K562 (cell line): ENCODE measurements around the gene CGN. TPM values are rescaled to one million over a fixed set of nuclear protein-coding genes. Genes with fewer than 3 reads are reported as not detected.

ENCODE experiments used
- ARID1B ChIP-seq: fragments of 450-650 bp; IDR thresholded peaks from 2 replicates; pipeline ENCODE4 v1.6.1; 2016; ENCODE audit warnings: antibody characterized with exemption, mild to moderate bottlenecking, inconsistent platforms
- BRD9 ChIP-seq: fragments of 450-650 bp; IDR thresholded peaks from 2 replicates; pipeline ENCODE4 v1.6.1; 2018; ENCODE audit warnings: low read depth; ENCODE audit not compliant: partially characterized antibody
- EGR1 ChIP-seq: fragments of 450-650 bp; conservative IDR thresholded peaks from 2 replicates; pipeline ENCODE4 v1.6.1; 2017; ENCODE audit warnings: mild to moderate bottlenecking
- KLF10 ChIP-seq: fragments of 250-450 bp; sonication (Bioruptor Pico); IDR thresholded peaks from 2 replicates; pipeline ENCODE4 v1.6.1; 2021; ENCODE audit warnings: matching md5 sums
- LCOR ChIP-seq: sonication (generic); formaldehyde crosslinking; IDR thresholded peaks from 2 replicates; pipeline ENCODE4 v1.8.0; 2022; ENCODE audit warnings: mild to moderate bottlenecking, missing genetic modification reagents
- PCBP1 ChIP-seq: fragments of 200-400 bp; formaldehyde crosslinking; IDR thresholded peaks from 2 replicates; pipeline ENCODE4 v1.6.1; 2018; ENCODE audit warnings: mild to moderate bottlenecking, low read depth, low read length; ENCODE audit not compliant: poor library complexity, severe bottlenecking
- PTBP1 ChIP-seq: fragments of 200-400 bp; formaldehyde crosslinking; IDR thresholded peaks from 2 replicates; pipeline ENCODE4 v1.6.1; 2017; ENCODE audit warnings: low read depth, low read length
- RNF2 ChIP-seq: sonication (generic); IDR thresholded peaks from 2 replicates; pipeline ENCODE4 v1.6.1; 2016
- SP2 ChIP-seq: IDR thresholded peaks from 2 replicates; pipeline ENCODE4 v1.6.1; 2011; ENCODE audit warnings: mild to moderate bottlenecking, low read depth, low read length, moderate library complexity; ENCODE audit not compliant: poor library complexity, severe bottlenecking; ENCODE audit errors: extremely low read depth
- ZBED1 ChIP-seq: IDR thresholded peaks from 2 replicates; pipeline ENCODE4 v1.6.1; 2014
- ZNF184 ChIP-seq: sonication (generic); formaldehyde crosslinking; IDR thresholded peaks from 2 replicates; pipeline ENCODE4 v1.5.0; 2020; ENCODE audit warnings: missing genetic modification reagents
- ZNF408 ChIP-seq: fragments of 250-450 bp; sonication (Bioruptor Pico); IDR thresholded peaks from 2 replicates; pipeline ENCODE4 v1.4.0; 2020; ENCODE audit warnings: low read depth, mild to moderate bottlenecking, moderate library complexity
- ZNF436 ChIP-seq: fragments of 250-450, 450-650 bp; sonication (Bioruptor Pico); formaldehyde crosslinking; IDR thresholded peaks from 2 replicates; pipeline ENCODE4 v1.7.0; 2020; ENCODE audit warnings: mild to moderate bottlenecking
- polyA plus RNA-seq, 8 experiments: library from polyadenylated mRNA; depleted of rRNA in 4 of 8; stranded (reverse) in 5 of 8; unstranded in 3 of 8; fragments of >200 nt; fragmentation: Nextera tagmentation in 2 of 8; fragmentation: Illumina TruSeq in 1 of 8; extraction: Ambion mirVana in 2 of 8; extraction: Trizol in 1 of 8; gene quantifications; 2 replicates each; pipeline versions ENCODE4 v1.2.1 to v1.2.3, GENCODE V29; 2011 to 2014; ENCODE audit warnings: inconsistent platforms in 1 of 8, missing spikeins in 1 of 8
- total RNA-seq, 7 experiments: library from RNA; depleted of rRNA in 6 of 7; stranded (reverse); fragments of >200 nt in 6 of 7; fragmentation: Illumina TruSeq in 2 of 7; extraction: Trizol in 2 of 7; gene quantifications; 2 replicates each; pipeline versions ENCODE4 v1.2.1 to v1.2.3, GENCODE V29; 2011 to 2021; ENCODE audit warnings: low replicate concordance in 1 of 7
- TF ChIP-seq, protein P1 (sequence below), 2 experiments: fragments of 450-650 bp; formaldehyde crosslinking in 1 of 2; IDR thresholded peaks; 2 replicates each; pipeline versions ENCODE4 v1.4.0 to v1.6.1; 2014 to 2020; ENCODE audit warnings: mild to moderate bottlenecking in 2 of 2, borderline replicate concordance in 1 of 2, low read depth in 1 of 2
- TF ChIP-seq, protein P2 (sequence below), 2 experiments: fragments of 450-650 bp; IDR thresholded peaks; 2 replicates each; pipeline ENCODE4 v1.6.1; 2018; ENCODE audit warnings: mild to moderate bottlenecking in 2 of 2, low read depth in 1 of 2; ENCODE audit not compliant: partially characterized antibody in 2 of 2

CGN gene
- total and polyA plus RNA-seq, 9 of the 15 experiments (the other 6 are each of a cell fraction or from before 2014, with no cell fraction given), result 0.03 to 1.4 (median 0.14) TPM; not detected in 2

DNA sequence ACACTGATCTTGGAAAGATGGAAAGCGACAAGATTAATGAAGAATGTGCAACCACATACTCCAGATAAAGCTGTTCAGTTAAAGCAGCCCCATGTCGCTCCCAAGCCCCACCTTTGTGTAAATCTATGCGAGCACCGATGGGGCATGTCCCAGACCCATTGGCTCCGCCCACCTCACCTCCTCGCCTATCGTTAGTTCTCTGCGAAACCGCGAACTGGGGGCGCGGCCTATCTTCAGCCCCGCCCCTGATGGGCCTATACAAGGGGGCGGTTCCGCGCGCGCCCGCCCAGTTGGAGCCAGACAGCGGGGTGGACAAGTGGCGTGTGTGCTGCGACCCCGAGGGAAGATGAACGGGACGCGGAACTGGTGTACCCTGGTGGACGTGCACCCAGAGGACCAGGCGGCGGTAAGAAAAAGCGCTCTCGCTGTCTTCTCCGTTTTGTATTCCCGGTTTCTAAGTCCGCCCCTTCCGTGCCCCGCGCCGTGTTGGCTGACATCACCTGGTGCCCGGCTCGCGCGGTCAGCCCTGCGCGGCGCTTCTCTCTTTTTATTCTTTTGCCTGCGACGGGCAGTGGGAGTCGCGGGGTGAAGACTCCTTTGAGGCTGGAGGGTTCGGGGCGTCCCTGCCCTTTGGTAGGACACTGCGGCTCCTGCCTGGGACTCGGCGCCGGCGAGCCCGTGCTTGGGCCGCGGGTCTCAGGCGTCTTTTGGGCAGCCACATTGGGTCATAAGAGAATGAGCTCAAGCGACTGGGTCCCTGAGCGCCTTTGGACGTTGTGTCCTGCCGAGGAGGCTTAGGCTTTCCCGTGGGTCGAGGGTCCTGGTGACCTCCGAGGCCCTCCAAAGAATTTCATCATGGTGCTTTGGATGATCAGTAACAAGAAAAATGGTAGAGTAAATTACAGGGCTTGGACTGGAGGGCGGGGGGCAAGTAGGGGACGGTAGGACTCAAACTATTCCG, 29.1 kb downstream of the CGN start, which contains the start of gene TUFT1 (continued):
- TF ChIP-seq, protein P1, sequence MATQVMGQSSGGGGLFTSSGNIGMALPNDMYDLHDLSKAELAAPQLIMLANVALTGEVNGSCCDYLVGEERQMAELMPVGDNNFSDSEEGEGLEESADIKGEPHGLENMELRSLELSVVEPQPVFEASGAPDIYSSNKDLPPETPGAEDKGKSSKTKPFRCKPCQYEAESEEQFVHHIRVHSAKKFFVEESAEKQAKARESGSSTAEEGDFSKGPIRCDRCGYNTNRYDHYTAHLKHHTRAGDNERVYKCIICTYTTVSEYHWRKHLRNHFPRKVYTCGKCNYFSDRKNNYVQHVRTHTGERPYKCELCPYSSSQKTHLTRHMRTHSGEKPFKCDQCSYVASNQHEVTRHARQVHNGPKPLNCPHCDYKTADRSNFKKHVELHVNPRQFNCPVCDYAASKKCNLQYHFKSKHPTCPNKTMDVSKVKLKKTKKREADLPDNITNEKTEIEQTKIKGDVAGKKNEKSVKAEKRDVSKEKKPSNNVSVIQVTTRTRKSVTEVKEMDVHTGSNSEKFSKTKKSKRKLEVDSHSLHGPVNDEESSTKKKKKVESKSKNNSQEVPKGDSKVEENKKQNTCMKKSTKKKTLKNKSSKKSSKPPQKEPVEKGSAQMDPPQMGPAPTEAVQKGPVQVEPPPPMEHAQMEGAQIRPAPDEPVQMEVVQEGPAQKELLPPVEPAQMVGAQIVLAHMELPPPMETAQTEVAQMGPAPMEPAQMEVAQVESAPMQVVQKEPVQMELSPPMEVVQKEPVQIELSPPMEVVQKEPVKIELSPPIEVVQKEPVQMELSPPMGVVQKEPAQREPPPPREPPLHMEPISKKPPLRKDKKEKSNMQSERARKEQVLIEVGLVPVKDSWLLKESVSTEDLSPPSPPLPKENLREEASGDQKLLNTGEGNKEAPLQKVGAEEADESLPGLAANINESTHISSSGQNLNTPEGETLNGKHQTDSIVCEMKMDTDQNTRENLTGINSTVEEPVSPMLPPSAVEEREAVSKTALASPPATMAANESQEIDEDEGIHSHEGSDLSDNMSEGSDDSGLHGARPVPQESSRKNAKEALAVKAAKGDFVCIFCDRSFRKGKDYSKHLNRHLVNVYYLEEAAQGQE (IDR thresholded peaks at IDR 0.05; ENCODE audit: borderline replicate concordance), result no peak
- TF ChIP-seq, protein P1 (CRISPR knock-in tag; IDR thresholded peaks at IDR 0.05; ENCODE audit: low read depth), result 0 out of 2 replicates have a peak, but pooled peaks have one; percentile 12
- TF ChIP-seq SP2 (no peak), KLF10 (no peak), ARID1B (peak; percentile 43; the same call in 1 of the 2 replicates), RNF2 (peak; percentile 36; the same call in 1 of the 2 replicates), ZBED1 (no peak), EGR1 (peak; percentile 41; the same call in 1 of the 2 replicates), LCOR (CRISPR knock-in tag) (0 out of 2 replicates have a peak, but pooled peaks have one; percentile 26), ZNF184 (CRISPR knock-in tag) (no peak), PCBP1 (peak; percentile 53), ZNF408 (CRISPR knock-in tag) (no peak), BRD9 (no peak), ZNF436 (CRISPR knock-in tag) (no peak), PTBP1 (no peak)
- TF ChIP-seq, protein P2, sequence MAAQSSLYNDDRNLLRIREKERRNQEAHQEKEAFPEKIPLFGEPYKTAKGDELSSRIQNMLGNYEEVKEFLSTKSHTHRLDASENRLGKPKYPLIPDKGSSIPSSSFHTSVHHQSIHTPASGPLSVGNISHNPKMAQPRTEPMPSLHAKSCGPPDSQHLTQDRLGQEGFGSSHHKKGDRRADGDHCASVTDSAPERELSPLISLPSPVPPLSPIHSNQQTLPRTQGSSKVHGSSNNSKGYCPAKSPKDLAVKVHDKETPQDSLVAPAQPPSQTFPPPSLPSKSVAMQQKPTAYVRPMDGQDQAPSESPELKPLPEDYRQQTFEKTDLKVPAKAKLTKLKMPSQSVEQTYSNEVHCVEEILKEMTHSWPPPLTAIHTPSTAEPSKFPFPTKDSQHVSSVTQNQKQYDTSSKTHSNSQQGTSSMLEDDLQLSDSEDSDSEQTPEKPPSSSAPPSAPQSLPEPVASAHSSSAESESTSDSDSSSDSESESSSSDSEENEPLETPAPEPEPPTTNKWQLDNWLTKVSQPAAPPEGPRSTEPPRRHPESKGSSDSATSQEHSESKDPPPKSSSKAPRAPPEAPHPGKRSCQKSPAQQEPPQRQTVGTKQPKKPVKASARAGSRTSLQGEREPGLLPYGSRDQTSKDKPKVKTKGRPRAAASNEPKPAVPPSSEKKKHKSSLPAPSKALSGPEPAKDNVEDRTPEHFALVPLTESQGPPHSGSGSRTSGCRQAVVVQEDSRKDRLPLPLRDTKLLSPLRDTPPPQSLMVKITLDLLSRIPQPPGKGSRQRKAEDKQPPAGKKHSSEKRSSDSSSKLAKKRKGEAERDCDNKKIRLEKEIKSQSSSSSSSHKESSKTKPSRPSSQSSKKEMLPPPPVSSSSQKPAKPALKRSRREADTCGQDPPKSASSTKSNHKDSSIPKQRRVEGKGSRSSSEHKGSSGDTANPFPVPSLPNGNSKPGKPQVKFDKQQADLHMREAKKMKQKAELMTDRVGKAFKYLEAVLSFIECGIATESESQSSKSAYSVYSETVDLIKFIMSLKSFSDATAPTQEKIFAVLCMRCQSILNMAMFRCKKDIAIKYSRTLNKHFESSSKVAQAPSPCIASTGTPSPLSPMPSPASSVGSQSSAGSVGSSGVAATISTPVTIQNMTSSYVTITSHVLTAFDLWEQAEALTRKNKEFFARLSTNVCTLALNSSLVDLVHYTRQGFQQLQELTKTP (IDR thresholded peaks at IDR 0.05; ENCODE audit: low read depth in 1 of 2, partially characterized antibody in 2 of 2), result no peak
